HG02678 (cell line): ENCODE results near the gene SCYGR4.
"Not testable (repeated sequence)": the region's sequence is repeated elsewhere in the genome, so short reads cannot be mapped to it uniquely, and the experiment has no call there.

Source experiments
- ATAC-seq: cut with Tn5 transposase; IDR thresholded peaks from one replicate; pipeline ENCODE4 v1.9.1; 2021; ENCODE audit warnings: mild to moderate bottlenecking, moderate library complexity; ENCODE audit not compliant: unreplicated experiment

The SCYGR4 gene, protein sequence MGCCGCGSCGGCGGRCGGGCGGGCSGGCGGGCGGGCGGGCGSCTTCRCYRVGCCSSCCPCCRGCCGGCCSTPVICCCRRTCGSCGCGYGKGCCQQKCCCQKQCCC

GRCh38 chr2:227617316-227618230 is at the start of gene SCYGR4:
SCYGR4 (plus strand) TSS chr2:227617498; CDS start chr2:227617498, 0 bp downstream.
- no peak for ATAC-seq

GRCh38 chr2:227568852-227569169 is 48.5 kb upstream of the SCYGR4 start:
- ATAC-seq = no peak

GRCh38 chr2:227570615-227571014 is 46.7 kb upstream of the SCYGR4 start:
- no peak for ATAC-seq

GRCh38 chr2:227576110-227576509 is 41.2 kb upstream of the SCYGR4 start:
- no peak for ATAC-seq

GRCh38 chr2:227576812-227577211 is 40.5 kb upstream of the SCYGR4 start:
- no peak for ATAC-seq

GRCh38 chr2:227577555-227577954 is 39.7 kb upstream of the SCYGR4 start:
- no peak for ATAC-seq

GRCh38 chr2:227578642-227579041 is 38.7 kb upstream of the SCYGR4 start:
- ATAC-seq = no peak

GRCh38 chr2:227579791-227580190 is 37.5 kb upstream of the SCYGR4 start:
- no peak for ATAC-seq

DNA sequence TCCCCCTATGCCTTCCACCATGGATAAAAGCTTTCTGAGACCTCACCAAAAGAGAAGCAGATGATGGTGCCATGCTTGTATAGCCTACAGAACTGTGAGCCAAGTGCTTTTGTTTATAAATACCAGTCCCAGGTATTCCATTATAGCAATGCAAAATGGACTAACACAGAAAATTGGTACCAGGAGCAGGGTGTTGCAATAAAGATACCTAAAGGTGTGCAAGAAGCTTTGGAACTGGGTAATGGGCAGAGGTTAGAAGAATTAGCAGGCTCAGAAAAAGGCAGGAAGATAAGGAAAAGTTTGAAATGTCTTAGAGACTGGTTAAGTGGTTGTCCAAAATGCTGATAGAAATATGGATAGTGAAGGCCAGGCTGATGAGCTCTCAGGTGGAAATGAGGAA is 34.9 kb upstream of the SCYGR4 start:
- ATAC-seq = no peak

- ATAC-seq = peak; percentile 78
These were observed 24.5 kb upstream of the SCYGR4 start for GRCh38 chr2:227592694-227593387.

DNA sequence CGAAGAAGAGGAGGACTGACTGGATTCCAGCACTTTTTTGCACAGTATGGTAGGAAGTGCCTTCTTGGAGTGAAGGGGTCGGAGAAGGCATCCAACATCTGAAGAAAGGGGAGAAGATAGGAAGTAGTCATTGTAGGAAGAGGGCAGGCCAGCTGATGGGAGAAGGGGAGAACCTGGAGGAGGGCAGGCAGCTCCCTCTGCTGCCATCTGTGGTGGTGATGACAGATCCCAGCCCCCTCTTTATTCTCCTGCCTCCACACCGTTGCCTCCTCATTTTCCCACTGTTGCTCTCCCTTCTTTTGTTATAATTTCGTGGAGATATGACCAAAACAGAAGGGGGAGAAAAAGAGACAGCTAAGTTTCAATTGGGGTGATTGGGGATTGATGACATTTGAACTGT is 21.5 kb upstream of the SCYGR4 start:
- ATAC-seq = no peak

GRCh38 chr2:227597036-227597435 is 20.3 kb upstream of the SCYGR4 start:
- no peak for ATAC-seq

GRCh38 chr2:227597998-227598397 is 19.3 kb upstream of the SCYGR4 start:
- no peak for ATAC-seq

GRCh38 chr2:227598835-227599503 is 18.3 kb upstream of the SCYGR4 start, which contains the start of gene SCYGR2:
SCYGR2 (plus strand) TSS chr2:227598893; CDS start chr2:227598893, 0 bp downstream.
- ATAC-seq = not testable (repeated sequence)

DNA sequence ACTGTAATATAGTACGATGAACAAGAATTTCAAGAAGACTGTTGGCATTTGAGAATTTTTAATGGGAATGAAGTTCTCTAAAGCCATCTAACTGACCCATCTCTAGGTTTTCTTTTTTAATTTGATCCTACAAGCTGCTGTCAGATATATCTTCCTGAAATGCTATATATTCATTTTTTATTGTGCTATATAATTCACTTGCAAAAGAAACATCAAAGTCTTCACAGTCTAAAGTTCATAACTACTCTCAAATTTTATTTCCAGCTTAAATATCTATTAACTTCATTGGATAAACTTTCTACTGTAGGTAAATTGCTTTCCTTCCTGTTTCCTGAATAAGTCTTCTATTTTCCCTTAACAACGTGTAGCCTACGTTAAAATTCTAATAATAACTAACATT is 14.9 kb upstream of the SCYGR4 start:
- no peak for ATAC-seq

GRCh38 chr2:227606476-227606875 is 10.8 kb upstream of the SCYGR4 start:
- no peak for ATAC-seq

DNA sequence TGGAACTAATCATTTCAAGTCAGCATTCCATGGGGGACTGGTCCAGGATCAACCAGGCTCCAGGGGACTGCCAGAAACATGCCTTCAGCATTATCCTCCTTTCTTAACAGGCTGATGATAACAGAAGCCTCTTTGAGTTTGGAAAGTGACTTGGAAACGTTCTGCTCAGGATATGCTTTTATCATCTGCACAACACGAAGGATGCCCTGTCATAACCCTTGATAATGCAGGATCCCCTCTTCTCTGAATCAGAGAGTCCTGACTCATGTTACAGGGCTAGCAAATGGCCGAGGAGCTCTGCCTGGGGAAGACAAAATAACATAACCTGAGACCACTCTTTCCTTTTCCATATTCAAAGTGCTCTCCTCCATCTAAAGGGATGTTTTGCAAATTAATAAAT is 9.4 kb upstream of the SCYGR4 start:
- ATAC-seq = no peak

DNA sequence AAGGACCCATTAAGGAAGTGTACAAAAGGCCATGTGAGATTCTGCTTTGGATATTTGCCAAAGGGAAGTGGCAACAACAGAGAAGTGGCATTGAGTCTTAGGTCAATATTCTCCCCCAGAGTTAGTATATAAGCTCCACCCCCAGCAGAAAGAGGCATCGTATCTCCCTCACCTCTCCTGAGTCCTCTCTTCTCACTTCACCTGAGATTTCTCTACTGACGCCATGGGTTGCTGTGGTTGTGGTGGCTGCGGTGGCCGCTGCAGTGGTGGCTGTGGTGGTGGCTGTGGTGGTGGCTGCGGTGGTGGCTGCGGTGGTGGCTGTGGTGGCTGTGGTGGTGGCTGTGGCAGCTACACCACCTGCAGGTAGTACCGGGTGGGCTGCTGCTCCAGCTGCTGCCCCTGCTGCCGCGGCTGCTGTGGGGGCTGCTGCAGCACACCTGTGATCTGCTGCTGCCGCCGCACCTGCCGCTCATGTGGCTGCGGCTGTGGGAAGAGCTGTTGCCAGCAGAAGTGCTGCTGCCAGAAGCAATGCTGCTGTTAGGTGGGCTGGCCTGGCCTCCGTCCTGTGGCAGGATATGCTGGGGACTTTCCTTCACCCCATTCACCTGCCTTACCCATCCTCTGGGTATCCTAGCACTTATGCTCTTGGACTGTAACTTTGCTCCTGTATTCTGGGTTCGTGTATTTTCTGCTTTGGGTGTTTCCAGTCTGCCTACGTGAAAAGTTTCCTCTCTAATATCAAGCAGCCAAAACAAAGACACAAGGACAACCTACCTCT is 8.5 kb upstream of the SCYGR4 start:
- no peak for ATAC-seq

DNA sequence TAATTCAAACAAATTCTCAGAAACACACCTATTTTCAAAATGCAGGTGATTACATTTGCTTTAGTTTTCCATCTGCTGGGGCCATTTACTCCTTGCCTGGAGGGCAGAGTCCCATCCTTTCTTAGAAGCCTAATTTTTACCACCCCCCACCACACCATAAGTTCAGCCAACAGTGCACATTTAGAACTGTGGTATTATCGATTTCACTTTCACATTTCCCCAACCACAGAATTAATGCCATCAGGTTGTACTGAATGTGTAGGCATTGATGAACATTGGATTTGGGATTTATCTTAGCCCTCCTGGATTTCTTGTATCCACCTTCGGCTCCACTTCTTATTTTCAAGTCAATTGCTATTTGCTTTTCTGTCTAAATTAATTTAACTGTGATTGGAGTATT is 7.2 kb upstream of the SCYGR4 start:
- ATAC-seq = no peak

DNA sequence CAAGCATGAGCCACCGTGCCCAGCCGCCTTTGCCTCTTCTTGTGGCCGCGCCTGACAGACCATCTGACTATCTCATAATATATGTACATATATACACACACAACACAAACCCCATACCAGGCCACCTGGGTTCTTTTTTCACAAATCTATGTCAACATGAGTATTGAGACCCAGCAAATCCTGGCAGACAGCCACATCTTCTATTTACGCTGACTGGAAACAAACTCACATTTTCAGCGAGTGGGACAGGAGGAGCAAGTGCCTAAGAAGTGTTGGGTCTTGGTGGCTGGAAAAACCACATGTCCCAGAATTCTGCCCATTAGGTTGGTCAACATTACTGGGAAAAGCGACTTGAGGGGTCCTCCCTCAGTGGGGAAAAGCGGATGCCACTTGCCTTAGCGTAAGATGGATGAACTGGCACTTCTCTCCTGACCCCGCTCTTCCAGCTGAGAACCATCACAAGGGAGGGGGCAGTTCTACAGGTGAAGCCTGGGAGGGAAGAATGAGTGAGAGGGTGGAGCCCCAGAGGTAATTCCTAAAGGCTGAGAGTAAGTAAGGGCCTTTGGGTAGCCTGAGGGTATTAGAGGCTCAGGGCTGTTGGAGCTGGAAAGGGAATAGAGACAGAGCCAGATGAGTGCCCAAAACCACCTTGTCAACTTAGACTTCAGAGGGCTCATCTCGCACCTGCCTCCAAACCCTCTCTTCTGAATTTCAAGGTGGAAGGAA is 4.6 kb upstream of the SCYGR4 start:
- no peak for ATAC-seq
